Measurements from ENCODE around the gene TMEM95.

Gene TMEM95

GRCh38 chr17:7384489-7385081 lies 29.6 kb downstream of the TMEM95 start:
- no peak for TF ChIP-seq CTCF (IDR thresholded peaks at IDR 0.05; ENCODE audit: low read depth, low read length)
- in situ Hi-C loops (cut with HindIII; ENCODE audit: low sequenced_read_pairs), result no loop called here

DNA sequence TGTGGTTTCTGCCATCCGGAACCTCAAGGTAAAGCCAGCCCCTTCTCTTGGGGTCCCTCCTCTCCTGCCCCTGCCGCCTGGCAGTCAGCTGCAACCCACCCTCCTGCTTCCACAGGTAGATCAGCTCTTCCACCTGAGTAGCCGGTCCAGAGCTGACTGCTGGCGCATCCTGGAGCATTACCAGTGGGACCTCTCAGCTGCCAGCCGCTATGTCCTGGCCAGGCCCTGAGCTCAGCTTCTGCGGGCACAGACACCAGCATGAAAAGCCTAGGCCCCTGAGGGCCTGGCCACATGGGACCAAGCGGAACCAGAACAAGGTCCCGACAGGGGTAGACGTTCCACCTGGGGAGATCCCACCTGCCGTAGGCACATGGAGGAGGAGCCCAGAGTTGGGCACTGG lies 33.9 kb downstream of the TMEM95 start:
- no peak overlapping the region for H3K4me3 ChIP-seq (ENCODE audit: low read depth, low read length)
- no peak for TF ChIP-seq CTCF (IDR thresholded peaks at IDR 0.05; ENCODE audit: low read depth, low read length)
- DNase-seq (ENCODE audit: low read depth, low spot score), result no peak
- in situ Hi-C loops (cut with HindIII; ENCODE audit: low sequenced_read_pairs), result no loop called here

More at GRCh38 chr17:7384489-7385081, 29.6 kb downstream of the TMEM95 start:
- no peak for DNase-seq (ENCODE audit: low read depth, low spot score)
- H3K4me3 ChIP-seq (ENCODE audit: low read depth, low read length), result peak overlapping the region; percentile 36

- in situ Hi-C loops (cut with HindIII; ENCODE audit: low sequenced_read_pairs), result no loop called here
- no peak for TF ChIP-seq CTCF (IDR thresholded peaks at IDR 0.05; ENCODE audit: low read depth, low read length)
- no peak for DNase-seq (ENCODE audit: low read depth, low spot score)
These were observed 35.3 kb downstream of the TMEM95 start for GRCh38 chr17:7389924-7390910.

DNA sequence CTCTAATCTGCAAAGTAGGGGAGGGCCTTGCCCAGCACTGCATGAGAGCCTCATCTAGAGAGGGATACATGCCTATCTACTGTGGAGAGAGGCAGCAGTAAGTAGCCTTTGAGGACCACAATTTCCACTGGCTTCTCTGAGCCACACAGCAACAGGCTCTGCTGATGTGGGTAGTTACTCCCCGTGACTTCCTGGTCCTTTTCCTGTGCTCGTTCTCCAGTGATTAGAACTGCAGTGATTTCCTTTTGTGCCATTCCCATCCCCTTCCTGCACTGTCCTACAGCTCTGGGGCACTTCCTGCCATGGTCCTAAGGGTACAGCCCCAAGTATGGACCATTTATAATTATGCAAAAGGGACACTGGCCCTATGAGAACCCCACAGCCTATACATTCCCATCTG lies 36.4 kb downstream of the TMEM95 start:
- DNase-seq (ENCODE audit: low read depth, low spot score), result no peak
- no peak for TF ChIP-seq CTCF (IDR thresholded peaks at IDR 0.05; ENCODE audit: low read depth, low read length)
- in situ Hi-C loops (cut with HindIII; ENCODE audit: low sequenced_read_pairs), result no loop called here
- H3K4me3 ChIP-seq (ENCODE audit: low read depth, low read length), result no peak overlapping the region

More at GRCh38 chr17:7389924-7390910, 35.3 kb downstream of the TMEM95 start:
- H3K4me3 ChIP-seq (ENCODE audit: low read depth, low read length), result no peak overlapping the region

GRCh38 chr17:7392696-7393612 lies 38.0 kb downstream of the TMEM95 start:
- in situ Hi-C loops (cut with HindIII; ENCODE audit: low sequenced_read_pairs), result no loop called here
- H3K4me3 ChIP-seq (ENCODE audit: low read depth, low read length), result peak overlapping the region; percentile 90
- no peak for TF ChIP-seq CTCF (IDR thresholded peaks at IDR 0.05; ENCODE audit: low read depth, low read length)
- no peak for DNase-seq (ENCODE audit: low read depth, low spot score)
